HCT116 (cell line): ENCODE measurements around the gene LACRT. TPM values are rescaled to one million over a fixed set of nuclear protein-coding genes. Genes with fewer than 3 reads are reported as not detected.

ENCODE experiments used
- ATAC-seq: fragments of 200-7000 bp; cut with Tn5 transposase; 2 replicates; pipeline ENCODE4 v1.9.1; 2020; ENCODE audit warnings: mild to moderate bottlenecking, moderate library complexity
- BruUV-seq: library from RNA; stranded (reverse); fragments of 400-500 nt; replicated peaks from 2 replicates; lab custom pipeline; 2021; lab: Mats Ljungman, UMichigan
- CTCF ChIA-PET: fragments of 300-600 bp; sonication (Branson Sonifier 250); formaldehyde crosslinking; loops from one replicate; lab custom pipeline; 2021; ENCODE audit warnings: antibody characterized with exemption; lab: Charles Lee
- POLR2A ChIA-PET: fragments of 300-600, 350-600 bp; sonication (Branson Sonifier 250); formaldehyde crosslinking; loops from one replicate; lab custom pipeline; 2021; ENCODE audit warnings: antibody characterized with exemption; lab: Charles Lee
- RAD21 ChIA-PET, 2 experiments: fragments of 300-600 bp; sonication (Branson Sonifier 250); formaldehyde crosslinking; loops; one replicate each; lab custom pipeline; 2023; ENCODE audit warnings: low total read pairs in 2 of 2; ENCODE audit not compliant: uncharacterized antibody in 2 of 2, unreplicated experiment in 2 of 2, low non-redundant PET in 1 of 2; lab: Charles Lee
- DNase-seq: peaks from one replicate; pipeline ENCODE4 v3.0.0-alpha.2; 2010; ENCODE audit warnings: low read depth, low spot score
- H2AFZ ChIP-seq: fragments of 200-600 bp; shearing (Covaris generic), sonication (generic); 2 replicates; pipeline ENCODE4 v1.6.1; 2017; ENCODE audit warnings: low read depth, mixed run types, mixed read lengths, antibody characterized with exemption, low read length; ENCODE audit not compliant: poor library complexity, severe bottlenecking
- H3K27ac ChIP-seq: 2 replicates; pipeline ENCODE4 v1.5.1; 2012; ENCODE audit warnings: low read depth, low read length
- H3K27me3 ChIP-seq: fragments of 200-600 bp; sonication (generic); 2 replicates; pipeline ENCODE4 v1.6.1; 2016; ENCODE audit warnings: mixed run types, low read length, mixed read lengths; ENCODE audit not compliant: insufficient read depth
- H3K36me3 ChIP-seq, 2 experiments: fragments of 200-500 bp in 1 of 2; fragments of 200-600 bp in 1 of 2; sonication (Bioruptor generic) in 1 of 2; sonication (generic) in 1 of 2; 2 replicates each; pipeline versions ENCODE4 v1.5.1 to v1.6.1; 2014 to 2016; ENCODE audit warnings: low read length in 2 of 2, inconsistent platforms in 1 of 2, mixed read lengths in 1 of 2, mixed run types in 1 of 2; ENCODE audit not compliant: insufficient read depth in 2 of 2, control insufficient read depth in 1 of 2
- H3K4me1 ChIP-seq, 2 experiments: fragments of 200-600 bp in 1 of 2; sonication (generic) in 1 of 2; 2 replicates each; pipeline versions ENCODE4 v1.5.1 to v1.6.1; 2012 to 2017; ENCODE audit warnings: low read length in 2 of 2, inconsistent platforms in 1 of 2, mild to moderate bottlenecking in 1 of 2, mixed read lengths in 1 of 2, mixed run types in 1 of 2, moderate library complexity in 1 of 2; ENCODE audit not compliant: insufficient read depth in 2 of 2, control insufficient read depth in 1 of 2
- H3K4me2 ChIP-seq: fragments of 200-600 bp; sonication (generic); 2 replicates; pipeline ENCODE4 v1.6.1; 2017; ENCODE audit warnings: mixed run types, low read length, mixed read lengths
- H3K4me3 ChIP-seq, 2 experiments: fragments of 200-600 bp in 1 of 2; sonication (generic) in 1 of 2; replicated peaks in 1 of 2; 2 replicates each; pipeline ENCODE4 v1.5.1; 2011 to 2016; ENCODE audit warnings: low read length in 2 of 2, control low read depth in 1 of 2, low read depth in 1 of 2, mild to moderate bottlenecking in 1 of 2, mixed read lengths in 1 of 2, mixed run types in 1 of 2
- H3K79me2 ChIP-seq: fragments of 200-600 bp; sonication (generic); 2 replicates; pipeline ENCODE4 v1.6.1; 2017; ENCODE audit warnings: mild to moderate bottlenecking, mixed run types, low read length, moderate library complexity, mixed read lengths; ENCODE audit not compliant: insufficient read depth
- H3K9ac ChIP-seq: fragments of 200-600 bp; sonication (generic); 2 replicates; pipeline ENCODE4 v1.6.1; 2016; ENCODE audit warnings: low read length, mixed read lengths
- H3K9me2 ChIP-seq: fragments of 200-600 bp; sonication (generic), shearing (Covaris generic); 2 replicates; pipeline ENCODE4 v1.6.1; 2017; ENCODE audit warnings: mixed run types, mild to moderate bottlenecking, moderate library complexity; ENCODE audit not compliant: insufficient read depth
- H3K9me3 ChIP-seq, 2 experiments: fragments of 200-500 bp in 1 of 2; fragments of 200-600 bp in 1 of 2; sonication (Bioruptor generic) in 1 of 2; sonication (generic) in 1 of 2; 2 replicates each; pipeline ENCODE4 v1.6.1; 2014 to 2017; ENCODE audit warnings: low read length in 2 of 2, mixed read lengths in 2 of 2, inconsistent platforms in 1 of 2, low read depth in 1 of 2, mild to moderate bottlenecking in 1 of 2, mixed run types in 1 of 2, moderate library complexity in 1 of 2; ENCODE audit not compliant: control insufficient read depth in 1 of 2, insufficient read depth in 1 of 2
- H4K20me1 ChIP-seq: fragments of 200-600 bp; sonication (generic), shearing (Covaris generic); 2 replicates; pipeline ENCODE4 v1.6.1; 2017; ENCODE audit warnings: mixed run types, mild to moderate bottlenecking, moderate library complexity; ENCODE audit not compliant: insufficient read depth
- ATF3 ChIP-seq: IDR thresholded peaks from 2 replicates; pipeline ENCODE4 v1.6.1; 2012
- CTCF ChIP-seq, 3 experiments: fragments of 200-600 bp in 1 of 3; sonication (generic) in 1 of 3; IDR thresholded peaks in 2 of 3; conservative IDR thresholded peaks in 1 of 3; 2 replicates each; pipeline ENCODE4 v1.5.1; 2012 to 2017; ENCODE audit warnings: low read depth in 2 of 3, low read length in 2 of 3, antibody characterized with exemption in 1 of 3, borderline replicate concordance in 1 of 3, control low read depth in 1 of 3, mild to moderate bottlenecking in 1 of 3, mixed read lengths in 1 of 3, mixed run types in 1 of 3, moderate library complexity in 1 of 3; ENCODE audit not compliant: insufficient read depth in 1 of 3
- ELF1 ChIP-seq: IDR thresholded peaks from 2 replicates; pipeline ENCODE4 v1.6.1; 2012; ENCODE audit warnings: low read depth, borderline replicate concordance
- EZH2phosphoT487 ChIP-seq: fragments of 200-600 bp; IDR thresholded peaks from 2 replicates; pipeline ENCODE4 v1.6.1; 2018; ENCODE audit warnings: antibody characterized with exemption, borderline replicate concordance
- JUND ChIP-seq: IDR thresholded peaks from 2 replicates; pipeline ENCODE4 v1.6.1; 2012
- MAX ChIP-seq: IDR thresholded peaks from 2 replicates; pipeline ENCODE4 v1.6.1; 2012
- POLR2AphosphoS5 ChIP-seq: IDR thresholded peaks from 2 replicates; pipeline ENCODE4 v1.6.1; 2011; ENCODE audit warnings: mild to moderate bottlenecking, low read depth, low read length, moderate library complexity
- SIN3A ChIP-seq: IDR thresholded peaks from 2 replicates; pipeline ENCODE4 v1.6.1; 2012; ENCODE audit warnings: low read depth
- SP1 ChIP-seq: IDR thresholded peaks from 2 replicates; pipeline ENCODE4 v1.6.1; 2012; ENCODE audit warnings: low read depth
- TCF7L2 ChIP-seq: IDR thresholded peaks from 2 replicates; pipeline ENCODE4 v1.7.0; 2011; ENCODE audit warnings: borderline replicate concordance, inconsistent platforms; ENCODE audit not compliant: insufficient read depth, insufficient read length; ENCODE audit errors: extremely low read depth
- YY1 ChIP-seq: IDR thresholded peaks from 2 replicates; pipeline ENCODE4 v1.6.1; 2011; ENCODE audit warnings: low read length, low read depth, moderate library complexity, mild to moderate bottlenecking; ENCODE audit not compliant: insufficient replicate concordance; ENCODE audit errors: extremely low read depth
- ZNF274 ChIP-seq: fragments of 200-500 bp; sonication (Bioruptor generic); IDR thresholded peaks from 2 replicates; pipeline ENCODE4 v1.6.1; 2014; ENCODE audit warnings: mild to moderate bottlenecking, low read depth, low read length, inconsistent platforms
- intact Hi-C: fragments of 100-400 bp; cut with micrococcal nuclease; formaldehyde crosslinking; loops from 2 replicates; pipeline ENCODE4 v1.10.0; 2022
- total RNA-seq: library from RNA; stranded (reverse); gene quantifications from one replicate; pipeline ENCODE4 v1.2.1, GENCODE V29; 2021; ENCODE audit not compliant: unreplicated experiment

Gene LACRT
- total RNA-seq, 1 experiment from 2014 or later = not detected

GRCh38 chr12:54586620-54587019, 48.1 kb downstream of the LACRT start:
- ATAC-seq = no peak

More at GRCh38 chr12:54586620-54587019, 48.1 kb downstream of the LACRT start:
- Histone ChIP-seq H3K4me1 (peaks cover 0 to 5% of the 10 kb centered on the region in 2 experiments; a peak in 1 of 4 replicates), H2AFZ (no peak overlapping the region), H3K27ac (no peak overlapping the region), H3K9me2 (no peaks in the 10 kb centered on the region), H3K36me3 (no peaks in the 10 kb centered on the region), H4K20me1 (no peaks in the 10 kb centered on the region), H3K9ac (no peak overlapping the region), H3K4me2 (no peak overlapping the region), H3K4me3 (no peak overlapping the region), H3K79me2 (no peaks in the 10 kb centered on the region), H3K9me3 (no peaks in the 10 kb centered on the region), H3K27me3 (peaks cover 11% of the 10 kb centered on the region; the same call in 1 of the 2 replicates)
- ChIA-PET POLR2A (no interaction called here), CTCF (interaction anchor here (1.8 kb wide), 1 partner anchor 10 kb away, joined by 7 read pairs; no protein-coding TSS in a partner anchor), RAD21 (no interaction called here)
- intact Hi-C loops = no loop called here
- no peak for DNase-seq
- TF ChIP-seq EZH2phosphoT487 = no peak
- no peak for TF ChIP-seq YY1
- no peak for TF ChIP-seq SP1
- no peak for TF ChIP-seq SIN3A
- TF ChIP-seq ELF1 = no peak
- no peak for TF ChIP-seq ZNF274
- no peak for TF ChIP-seq TCF7L2
- TF ChIP-seq JUND = no peak
- no peak for TF ChIP-seq POLR2AphosphoS5
- TF ChIP-seq MAX = no peak
- TF ChIP-seq CTCF (IDR thresholded peaks at IDR 0.05 in 2 of 3, conservative IDR thresholded peaks at IDR 0.05 in 1 of 3; ENCODE audit: borderline replicate concordance in 1 of 3, insufficient read depth in 1 of 3, low read depth in 2 of 3, low read length in 2 of 3) = no peak
- TF ChIP-seq ATF3 = no peak
- BruUV-seq = no TSS peak
